ENCODE data around the gene STAMBP.

STAMBP gene

GRCh38 chr2:73920577-73921545 is 92.1 kb downstream of the STAMBP start:
- H3K9me3 ChIP-seq (ENCODE audit: control insufficient read depth in 1 of 2, low read length in 2 of 2) = no peaks in the 10 kb centered on the region
- no peaks in the 10 kb centered on the region for H3K4me1 ChIP-seq (ENCODE audit: control insufficient read depth in 1 of 2, insufficient read depth in 2 of 2, low read length in 2 of 2)
- H3K27ac ChIP-seq (ENCODE audit: low read length) = no peak overlapping the region
- peaks cover 0 to 10% of the 10 kb centered on the region in 2 donors for H3K36me3 ChIP-seq (ENCODE audit: control insufficient read depth in 1 of 2, insufficient read depth in 2 of 2, low read length in 2 of 2)
- H3K27me3 ChIP-seq (ENCODE audit: low read depth, low read length) = no peaks in the 10 kb centered on the region
- no peak overlapping the region for H3K4me3 ChIP-seq (ENCODE audit: low read depth in 1 of 2, low read length in 2 of 2)

GRCh38 chr2:73921581-73921980 is 92.8 kb downstream of the STAMBP start:
- no peaks in the 10 kb centered on the region for H3K4me1 ChIP-seq (ENCODE audit: control insufficient read depth in 1 of 2, insufficient read depth in 2 of 2, low read length in 2 of 2)
- H3K27ac ChIP-seq (ENCODE audit: low read length) = no peak overlapping the region
- no peaks in the 10 kb centered on the region for H3K9me3 ChIP-seq (ENCODE audit: control insufficient read depth in 1 of 2, low read length in 2 of 2)
- peaks cover 0 to 10% of the 10 kb centered on the region in 2 donors for H3K36me3 ChIP-seq (ENCODE audit: control insufficient read depth in 1 of 2, insufficient read depth in 2 of 2, low read length in 2 of 2)
- H3K27me3 ChIP-seq (ENCODE audit: low read depth, low read length) = no peaks in the 10 kb centered on the region
- H3K4me3 ChIP-seq (ENCODE audit: low read depth in 1 of 2, low read length in 2 of 2) = no peak overlapping the region

GRCh38 chr2:73922681-73923080 is 93.9 kb downstream of the STAMBP start:
- Histone ChIP-seq H3K27me3 (ENCODE audit: low read depth, low read length) (no peaks in the 10 kb centered on the region), H3K36me3 (ENCODE audit: control insufficient read depth in 1 of 2, insufficient read depth in 2 of 2, low read length in 2 of 2) (peaks cover 0 to 7% of the 10 kb centered on the region in 2 donors), H3K9me3 (ENCODE audit: control insufficient read depth in 1 of 2, low read length in 2 of 2) (no peaks in the 10 kb centered on the region), H3K4me1 (ENCODE audit: control insufficient read depth in 1 of 2, insufficient read depth in 2 of 2, low read length in 2 of 2) (peaks cover 1 to 3% of the 10 kb centered on the region in 2 donors), H3K4me3 (ENCODE audit: low read depth in 1 of 2, low read length in 2 of 2) (no peak overlapping the region), H3K27ac (ENCODE audit: low read length) (no peak overlapping the region)
